22Rv1 (cell line): ENCODE results near the gene MAML1.

Experiments
- H3K27ac ChIP-seq: fragments of 450-650 bp; 2 replicates; pipeline ENCODE4 v1.5.1; 2017
- ZFX ChIP-seq: fragments of 450-650 bp; IDR thresholded peaks from 2 replicates; pipeline ENCODE4 v1.6.1; 2017; ENCODE audit warnings: antibody characterized with exemption, borderline replicate concordance
- TF ChIP-seq, protein P1 (sequence below): fragments of 450-650 bp; IDR thresholded peaks from 2 replicates; pipeline ENCODE4 v1.5.1; 2017; ENCODE audit warnings: mild to moderate bottlenecking

The MAML1 gene

DNA sequence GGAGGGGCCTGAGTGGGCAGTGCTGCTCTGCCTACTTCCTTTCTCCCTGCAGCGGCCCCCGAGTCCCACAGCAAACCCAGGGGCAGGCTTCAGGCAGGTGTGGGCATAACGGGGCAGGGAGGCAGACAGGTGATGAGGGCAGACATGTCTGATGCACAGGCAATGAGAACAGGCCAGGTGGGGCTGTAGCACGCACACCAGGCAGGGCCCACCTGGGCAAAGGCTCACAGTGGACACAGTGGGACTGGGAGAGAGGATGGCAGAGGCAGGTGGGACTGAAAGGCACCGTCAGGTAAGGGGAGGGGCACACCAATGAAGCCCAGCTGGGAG lies 67.0 kb downstream of the MAML1 start:
- no peak for TF ChIP-seq ZFX
- TF ChIP-seq, protein P1, sequence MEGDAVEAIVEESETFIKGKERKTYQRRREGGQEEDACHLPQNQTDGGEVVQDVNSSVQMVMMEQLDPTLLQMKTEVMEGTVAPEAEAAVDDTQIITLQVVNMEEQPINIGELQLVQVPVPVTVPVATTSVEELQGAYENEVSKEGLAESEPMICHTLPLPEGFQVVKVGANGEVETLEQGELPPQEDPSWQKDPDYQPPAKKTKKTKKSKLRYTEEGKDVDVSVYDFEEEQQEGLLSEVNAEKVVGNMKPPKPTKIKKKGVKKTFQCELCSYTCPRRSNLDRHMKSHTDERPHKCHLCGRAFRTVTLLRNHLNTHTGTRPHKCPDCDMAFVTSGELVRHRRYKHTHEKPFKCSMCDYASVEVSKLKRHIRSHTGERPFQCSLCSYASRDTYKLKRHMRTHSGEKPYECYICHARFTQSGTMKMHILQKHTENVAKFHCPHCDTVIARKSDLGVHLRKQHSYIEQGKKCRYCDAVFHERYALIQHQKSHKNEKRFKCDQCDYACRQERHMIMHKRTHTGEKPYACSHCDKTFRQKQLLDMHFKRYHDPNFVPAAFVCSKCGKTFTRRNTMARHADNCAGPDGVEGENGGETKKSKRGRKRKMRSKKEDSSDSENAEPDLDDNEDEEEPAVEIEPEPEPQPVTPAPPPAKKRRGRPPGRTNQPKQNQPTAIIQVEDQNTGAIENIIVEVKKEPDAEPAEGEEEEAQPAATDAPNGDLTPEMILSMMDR: no peak
- H3K27ac ChIP-seq: no peak overlapping the region

DNA sequence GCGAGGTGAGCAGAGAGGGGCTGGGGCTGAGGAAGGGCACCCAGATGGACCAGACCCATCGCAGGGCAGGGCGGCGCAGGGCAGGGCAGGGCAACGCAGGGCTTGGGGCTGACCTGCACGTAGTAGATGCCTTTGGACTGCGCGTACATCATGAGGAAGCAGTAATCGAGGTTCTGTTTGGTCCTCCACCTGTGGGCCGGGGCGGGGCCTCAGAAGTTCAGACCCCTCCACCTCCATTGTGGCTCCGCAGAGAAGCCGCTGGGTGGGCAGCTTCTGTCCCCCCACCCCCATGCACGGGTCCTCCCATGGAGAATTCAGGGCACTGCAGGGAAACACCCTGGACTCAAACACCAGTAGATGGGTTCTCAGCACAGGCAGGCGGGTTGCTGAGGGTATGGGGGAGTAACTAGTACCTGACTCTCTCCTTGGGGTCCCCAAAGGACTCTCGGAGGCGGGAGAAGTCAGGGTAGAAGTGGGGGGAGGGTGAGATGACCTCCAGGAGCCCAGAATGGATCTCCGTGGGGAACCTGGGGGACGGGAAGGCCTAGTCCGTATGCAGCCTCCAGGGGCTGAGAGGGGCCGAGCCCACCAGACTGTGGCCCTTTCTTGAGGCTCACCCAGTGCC lies 67.6 kb downstream of the MAML1 start:
- no peak overlapping the region for H3K27ac ChIP-seq
- TF ChIP-seq ZFX: no peak
- TF ChIP-seq, protein P1: no peak

GRCh38 chr5:179800696-179801201 lies 68.1 kb downstream of the MAML1 start:
- TF ChIP-seq, protein P1: no peak
- no peak for TF ChIP-seq ZFX
- no peak overlapping the region for H3K27ac ChIP-seq

DNA sequence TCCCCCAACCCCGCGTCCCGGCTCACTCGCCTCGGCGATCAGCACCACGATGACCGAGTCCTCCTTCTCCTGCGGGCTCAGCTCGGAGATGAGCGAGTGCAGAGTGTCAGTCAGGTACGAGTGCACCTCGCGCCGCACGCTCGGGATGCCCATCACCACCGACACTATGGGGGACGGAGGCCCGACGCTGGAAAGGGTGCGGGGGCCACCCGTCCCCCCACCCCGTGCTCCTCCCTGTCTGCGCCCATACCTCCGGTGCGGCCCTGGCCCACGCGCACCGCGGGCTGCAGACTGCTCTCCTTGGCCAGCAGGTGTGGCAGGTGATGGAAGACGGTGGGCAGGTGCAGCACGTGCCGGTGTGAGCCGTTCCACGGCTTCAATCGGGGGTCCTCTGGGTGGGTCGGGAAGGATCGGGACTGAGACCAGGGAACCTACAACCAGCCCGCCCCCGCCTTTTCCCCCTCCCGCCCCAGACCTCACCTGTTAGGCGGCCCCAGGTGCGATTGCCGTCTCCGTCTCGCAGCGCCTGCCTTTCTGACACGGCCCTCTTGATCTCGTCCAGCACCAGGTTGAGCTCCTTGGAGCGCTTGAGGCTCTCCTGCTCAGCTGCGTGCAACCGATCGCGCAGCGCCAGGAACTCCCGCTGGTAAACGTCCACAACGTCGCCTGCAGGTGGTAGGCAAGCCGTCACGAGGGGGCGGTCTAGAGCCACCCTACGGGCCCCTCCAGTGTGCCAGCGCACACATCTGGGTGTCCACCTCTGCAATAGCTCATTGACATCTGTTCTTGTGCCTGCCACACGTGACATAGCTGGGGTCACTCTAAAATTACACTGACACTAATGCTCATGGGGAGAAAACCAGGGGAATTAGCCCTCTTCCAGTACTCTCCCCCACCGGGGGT lies 68.9 kb downstream of the MAML1 start:
- no peak overlapping the region for H3K27ac ChIP-seq
- TF ChIP-seq ZFX: no peak
- TF ChIP-seq, protein P1: peak; percentile 65

DNA sequence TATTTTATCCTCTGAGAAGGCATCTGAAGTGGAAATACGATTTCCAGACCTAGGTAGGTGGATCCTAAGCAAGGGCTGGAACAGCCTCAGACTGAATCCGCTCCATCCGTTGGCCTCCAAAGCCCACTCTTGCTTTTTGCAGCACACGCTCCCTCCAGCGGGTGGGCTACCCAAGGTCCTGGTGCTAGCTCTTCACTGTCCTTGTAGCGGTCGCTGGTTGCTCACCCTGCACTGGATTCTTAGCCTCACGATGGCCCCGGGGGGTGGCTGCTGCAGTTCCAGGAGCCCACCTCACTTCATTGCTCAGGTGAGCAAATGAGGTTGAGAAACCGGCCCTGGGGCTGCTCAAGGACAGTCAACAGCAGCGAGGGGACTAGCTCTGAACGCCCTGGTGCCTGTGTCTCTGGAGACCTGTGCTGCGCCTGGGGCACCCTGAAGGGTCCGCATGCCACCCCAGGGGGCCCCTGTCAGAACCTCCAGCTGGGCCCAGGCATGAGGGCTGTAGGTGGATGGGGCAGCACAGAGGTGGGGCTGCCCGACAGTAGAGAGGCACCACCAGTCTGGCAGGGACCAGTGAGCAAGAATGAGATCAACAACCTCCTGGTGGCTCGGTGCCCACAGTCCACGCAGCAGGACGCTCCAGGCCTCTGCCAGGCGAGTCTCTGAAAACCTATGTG lies 69.7 kb downstream of the MAML1 start:
- H3K27ac ChIP-seq: peak overlapping the region; percentile 26; the same call in 1 of the 2 replicates
- TF ChIP-seq ZFX: no peak
- TF ChIP-seq, protein P1: peak; percentile 28

GRCh38 chr5:179802950-179803562 lies 70.4 kb downstream of the MAML1 start:
- H3K27ac ChIP-seq: peak overlapping the region; percentile 26; the same call in 1 of the 2 replicates
- TF ChIP-seq, protein P1: no peak
- TF ChIP-seq ZFX: no peak
